ENCODE measurements around the gene KIF23.

- TF ChIP-seq, protein P1, sequence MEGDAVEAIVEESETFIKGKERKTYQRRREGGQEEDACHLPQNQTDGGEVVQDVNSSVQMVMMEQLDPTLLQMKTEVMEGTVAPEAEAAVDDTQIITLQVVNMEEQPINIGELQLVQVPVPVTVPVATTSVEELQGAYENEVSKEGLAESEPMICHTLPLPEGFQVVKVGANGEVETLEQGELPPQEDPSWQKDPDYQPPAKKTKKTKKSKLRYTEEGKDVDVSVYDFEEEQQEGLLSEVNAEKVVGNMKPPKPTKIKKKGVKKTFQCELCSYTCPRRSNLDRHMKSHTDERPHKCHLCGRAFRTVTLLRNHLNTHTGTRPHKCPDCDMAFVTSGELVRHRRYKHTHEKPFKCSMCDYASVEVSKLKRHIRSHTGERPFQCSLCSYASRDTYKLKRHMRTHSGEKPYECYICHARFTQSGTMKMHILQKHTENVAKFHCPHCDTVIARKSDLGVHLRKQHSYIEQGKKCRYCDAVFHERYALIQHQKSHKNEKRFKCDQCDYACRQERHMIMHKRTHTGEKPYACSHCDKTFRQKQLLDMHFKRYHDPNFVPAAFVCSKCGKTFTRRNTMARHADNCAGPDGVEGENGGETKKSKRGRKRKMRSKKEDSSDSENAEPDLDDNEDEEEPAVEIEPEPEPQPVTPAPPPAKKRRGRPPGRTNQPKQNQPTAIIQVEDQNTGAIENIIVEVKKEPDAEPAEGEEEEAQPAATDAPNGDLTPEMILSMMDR (IDR thresholded peaks at IDR 0.05; ENCODE audit: low read length), result no peak
- TF ChIP-seq EZH2phosphoT487 (IDR thresholded peaks at IDR 0.05; ENCODE audit: low read length), result no peak
Measured at GRCh38 chr15:69489073-69489571, 75.0 kb downstream of the KIF23 start.

Measured in MM.1S (cell line).